ENCODE data around the gene ANKRD24.
A peak's percentile ranks its signal among the peaks of the same experiment; 100 is the strongest.
"Not testable (repeated sequence)": the region's sequence is repeated elsewhere in the genome, so short reads cannot be mapped to it uniquely, and the experiment has no call there.

Gene ANKRD24

GRCh38 chr19:4182084-4182810 is at the start of gene ANKRD24, which contains the start of gene SIRT6:
ANKRD24 (plus strand) TSS chr19:4182689; CDS start chr19:4186426, 3,737 bp downstream.
SIRT6 (minus strand) TSS chr19:4182563; CDS start chr19:4182539, 24 bp downstream.
- peak; percentile 92 for DNase-seq

GRCh38 chr19:4134351-4134750 is 48.1 kb upstream of the ANKRD24 start:
- DNase-seq, result no peak

GRCh38 chr19:4135386-4135785 is 47.1 kb upstream of the ANKRD24 start:
- not testable (repeated sequence) for DNase-seq

GRCh38 chr19:4136680-4137088 is 45.8 kb upstream of the ANKRD24 start:
- no peak for DNase-seq

GRCh38 chr19:4138445-4138844 is 44.0 kb upstream of the ANKRD24 start:
- no peak for DNase-seq

GRCh38 chr19:4139614-4140236 is 42.8 kb upstream of the ANKRD24 start:
- DNase-seq, result peak; percentile 90

GRCh38 chr19:4140237-4140711 is 42.2 kb upstream of the ANKRD24 start:
- no peak for DNase-seq

- not testable (repeated sequence) for DNase-seq
These were observed 39.6 kb upstream of the ANKRD24 start for GRCh38 chr19:4142916-4143315.

- no peak for DNase-seq
These were observed 37.7 kb upstream of the ANKRD24 start for GRCh38 chr19:4144666-4145249.

GRCh38 chr19:4149518-4150288 is 32.8 kb upstream of the ANKRD24 start:
- DNase-seq, result no peak

GRCh38 chr19:4151623-4152022 is 30.9 kb upstream of the ANKRD24 start:
- DNase-seq, result no peak

GRCh38 chr19:4152241-4152998 is 30.1 kb upstream of the ANKRD24 start:
- DNase-seq, result no peak

- no peak for DNase-seq
These were observed 27.7 kb upstream of the ANKRD24 start for GRCh38 chr19:4154571-4155312.

- no peak for DNase-seq
These were observed 25.3 kb upstream of the ANKRD24 start for GRCh38 chr19:4157164-4157563.

GRCh38 chr19:4157971-4158370 is 24.5 kb upstream of the ANKRD24 start:
- DNase-seq, result not testable (repeated sequence)

- no peak for DNase-seq
These were observed 20.9 kb upstream of the ANKRD24 start for GRCh38 chr19:4161415-4162077.

GRCh38 chr19:4164262-4164661 is 18.2 kb upstream of the ANKRD24 start:
- no peak for DNase-seq

- DNase-seq, result no peak
These were observed 10.8 kb upstream of the ANKRD24 start for GRCh38 chr19:4171676-4172075.

GRCh38 chr19:4172861-4173473 is 9.5 kb upstream of the ANKRD24 start:
- peak; percentile 25 for DNase-seq

- DNase-seq, result no peak
These were observed 8.8 kb upstream of the ANKRD24 start for GRCh38 chr19:4173479-4174212.

Measured in activated T-cell treated with anti-CD3 and anti-CD28 coated beads for 4 hours (primary cell).